ENCODE measurements around the gene PLEKHA4.

DNA sequence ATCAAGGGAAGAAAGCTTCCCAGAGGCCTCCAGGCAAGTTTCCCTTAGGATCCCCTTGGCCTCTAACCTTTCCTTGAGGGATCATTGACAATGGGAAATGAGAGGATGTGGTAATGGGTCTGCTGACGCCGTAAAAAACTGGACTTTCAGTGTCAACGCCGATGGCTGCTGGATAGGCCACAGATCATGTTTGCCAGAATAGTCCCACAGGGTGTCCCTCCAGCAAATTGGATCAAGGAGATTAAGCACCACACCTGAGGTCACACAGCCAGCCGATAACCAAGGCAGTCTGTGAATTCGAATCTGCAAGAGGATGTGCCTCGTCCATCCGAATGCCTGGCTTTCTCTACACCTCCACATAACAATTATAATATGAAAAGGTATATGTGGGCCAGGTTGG lies 75.1 kb downstream of the PLEKHA4 start:
- TF ChIP-seq POLR2A (IDR thresholded peaks at IDR 0.05) (no peak), POLR2AphosphoS5 (IDR thresholded peaks at IDR 0.05) (no peak)
